Measurements from ENCODE around the gene SCARB1.

- TF ChIP-seq CTCF (IDR thresholded peaks at IDR 0.05) (no peak), POLR2A (IDR thresholded peaks at IDR 0.05) (no peak)
These were observed 89.0 kb downstream of the SCARB1 start for GRCh38 chr12:124774462-124775167.

Data from body of pancreas (tissue), 4 donors.